GM11168 (cell line): ENCODE data around the gene INPP5D.

ENCODE experiments used
- in situ Hi-C: fragments of 300-500 bp; cut with MboI; formaldehyde crosslinking; loops from one replicate; pipeline ENCODE4 v1.12.0; 2022; ENCODE audit warnings: low sequenced_read_pairs; ENCODE audit not compliant: unreplicated experiment

Gene INPP5D

DNA sequence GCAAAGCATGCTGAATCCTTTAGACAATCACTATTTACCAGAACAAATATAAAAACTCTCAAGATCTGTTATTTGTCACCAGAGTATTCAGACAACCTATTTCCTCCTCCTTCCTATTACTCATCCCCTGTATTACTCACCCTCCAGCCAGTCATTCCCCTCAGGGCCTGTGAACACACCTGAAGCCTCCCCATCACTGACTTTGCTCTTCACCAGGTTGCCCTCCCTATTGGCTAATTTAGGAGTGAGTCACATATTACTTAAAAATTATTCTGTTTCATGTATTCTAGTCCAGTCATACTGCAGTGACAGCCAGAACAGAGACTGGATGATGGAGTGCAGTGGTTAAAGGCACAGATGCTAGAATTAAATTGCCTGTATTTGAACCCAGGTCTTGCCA, 187.6 kb downstream of the INPP5D start:
- in situ Hi-C loops: no loop called here

DNA sequence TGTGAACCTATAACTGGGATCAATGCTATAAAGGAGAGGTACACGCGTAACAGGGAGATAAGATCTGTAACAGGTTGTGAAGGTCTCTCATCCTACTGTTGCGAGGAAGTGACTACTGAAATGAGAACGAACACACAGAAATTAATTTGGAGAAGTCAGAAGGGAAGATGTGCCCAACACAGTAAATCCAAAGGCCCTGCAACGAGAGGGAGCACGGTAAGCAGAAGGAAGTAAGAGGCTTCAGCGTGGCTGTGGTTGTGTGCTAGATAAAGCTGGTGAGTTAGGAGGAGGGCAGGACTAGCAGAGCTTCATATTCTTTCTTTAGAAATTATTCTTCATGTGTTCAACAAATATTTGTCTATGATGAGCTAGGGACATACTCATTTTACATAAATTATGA, 188.9 kb downstream of the INPP5D start:
- in situ Hi-C loops: no loop called here

DNA sequence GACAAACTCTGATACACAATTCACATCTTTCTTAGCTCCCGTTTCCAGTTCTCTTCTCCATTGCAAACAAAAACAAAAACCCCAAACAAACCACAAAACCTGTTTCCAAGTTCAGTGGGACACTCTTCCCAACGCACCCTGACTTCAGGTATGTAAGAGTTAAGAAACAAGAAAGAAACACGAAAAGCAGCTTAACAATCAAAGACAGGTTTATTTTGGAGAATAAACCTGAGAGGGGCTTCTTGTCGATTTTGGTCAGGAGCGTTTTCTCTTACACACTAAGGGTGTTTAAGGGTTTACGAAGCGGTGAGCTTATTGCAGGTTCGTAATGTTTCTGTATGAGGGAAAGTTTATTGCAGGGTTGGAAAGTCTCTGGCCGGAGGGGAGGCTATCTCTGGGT, 190.4 kb downstream of the INPP5D start:
- in situ Hi-C loops: no loop called here

DNA sequence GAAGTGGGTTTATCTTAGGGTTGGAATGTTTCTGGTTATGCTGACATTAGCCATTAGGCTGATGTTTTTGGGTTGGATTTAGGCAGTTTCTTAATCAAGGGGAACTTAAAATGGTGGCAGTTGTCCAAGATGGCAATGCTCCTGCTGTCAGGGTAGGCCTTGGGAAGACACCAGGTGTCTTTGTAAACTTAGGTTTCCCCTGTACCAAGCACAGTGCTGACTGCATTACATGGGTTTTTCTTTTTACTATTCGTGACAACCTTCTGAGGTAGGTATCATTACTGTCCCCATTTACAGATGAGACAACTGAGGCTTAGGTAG, 190.8 kb downstream of the INPP5D start:
- in situ Hi-C loops: no loop called here

DNA sequence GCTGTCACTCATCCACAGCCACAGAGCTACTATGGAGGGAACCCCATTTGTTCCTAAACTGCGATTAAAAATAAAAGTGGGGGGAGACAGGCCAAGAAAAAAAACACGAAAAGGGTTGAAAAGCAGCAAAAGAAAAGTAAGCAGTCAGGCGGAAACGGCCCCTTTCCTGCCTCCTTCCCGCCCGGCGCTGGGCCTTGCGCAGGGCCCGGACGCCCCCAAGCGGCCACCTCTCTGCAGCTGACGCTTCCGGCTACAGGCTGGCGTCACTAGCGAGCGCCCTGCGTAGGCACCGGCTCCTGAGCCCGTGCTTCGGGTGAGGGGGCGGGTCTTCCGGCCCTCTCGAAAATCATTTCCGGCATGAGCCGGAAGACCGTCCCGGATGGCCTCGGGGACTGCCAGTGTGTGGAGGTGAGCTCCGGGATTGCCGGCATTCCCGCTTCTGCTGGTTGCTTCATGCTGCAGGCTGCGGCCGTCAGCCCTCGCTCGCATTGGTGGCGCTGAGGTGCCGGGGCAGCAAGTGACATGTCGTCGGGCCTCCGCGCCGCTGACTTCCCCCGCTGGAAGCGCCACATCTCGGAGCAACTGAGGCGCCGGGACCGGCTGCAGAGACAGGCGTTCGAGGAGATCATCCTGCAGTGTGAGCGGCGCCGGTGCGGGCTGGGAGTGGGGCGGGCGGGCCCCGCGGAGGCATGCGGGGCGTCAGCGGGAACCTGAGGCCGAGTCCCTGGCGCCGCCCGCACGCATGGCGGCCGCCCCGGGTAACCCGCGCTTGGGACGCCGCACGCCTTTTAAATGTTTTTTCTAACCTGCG, 191.4 kb downstream of the INPP5D start, which contains the start of gene ATG16L1:
ATG16L1 (plus strand) TSS at position 368 of the 811 bp plus-strand sequence; CDS start at position 523, 155 bp downstream.
- in situ Hi-C loops: no loop called here

DNA sequence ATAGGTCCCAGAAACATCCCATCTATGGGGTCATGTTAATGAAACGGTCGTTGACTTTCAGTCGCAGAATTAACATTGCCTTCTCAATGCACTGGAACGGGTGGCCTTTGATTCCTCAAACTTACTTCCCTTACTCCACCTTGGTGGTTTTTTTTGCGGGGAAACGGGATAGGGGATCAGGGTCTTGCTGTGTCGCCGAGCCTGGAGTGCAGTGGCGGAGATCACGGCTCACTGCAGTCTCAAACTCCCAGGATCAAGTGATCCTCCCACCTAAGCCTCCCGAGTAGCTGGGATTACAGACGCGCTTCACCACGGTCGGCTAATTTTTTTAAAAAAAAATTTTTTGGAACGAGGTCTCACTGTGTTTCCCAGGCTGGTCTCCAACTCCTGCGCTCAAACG, 192.1 kb downstream of the INPP5D start:
- in situ Hi-C loops: no loop called here

DNA sequence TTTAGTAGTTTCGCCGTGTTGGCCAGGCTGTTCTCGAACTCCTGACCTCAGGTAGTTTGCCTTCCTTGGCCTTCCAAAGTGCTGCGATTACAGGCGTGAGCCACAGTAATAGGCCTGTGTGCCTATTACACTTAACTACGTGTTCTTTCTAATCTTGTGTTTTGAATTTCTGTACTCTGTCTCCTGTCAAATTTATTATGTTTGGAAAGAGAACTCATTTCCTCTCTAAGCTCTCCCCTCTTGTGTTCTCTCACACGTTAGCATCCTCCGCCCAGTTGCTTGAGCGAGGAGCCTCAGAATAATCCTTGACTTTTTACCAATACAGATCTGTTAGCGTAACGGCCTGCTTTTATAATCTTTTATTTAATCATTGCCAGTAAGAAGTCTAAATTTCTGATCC, 195.0 kb downstream of the INPP5D start:
- in situ Hi-C loops: no loop called here

DNA sequence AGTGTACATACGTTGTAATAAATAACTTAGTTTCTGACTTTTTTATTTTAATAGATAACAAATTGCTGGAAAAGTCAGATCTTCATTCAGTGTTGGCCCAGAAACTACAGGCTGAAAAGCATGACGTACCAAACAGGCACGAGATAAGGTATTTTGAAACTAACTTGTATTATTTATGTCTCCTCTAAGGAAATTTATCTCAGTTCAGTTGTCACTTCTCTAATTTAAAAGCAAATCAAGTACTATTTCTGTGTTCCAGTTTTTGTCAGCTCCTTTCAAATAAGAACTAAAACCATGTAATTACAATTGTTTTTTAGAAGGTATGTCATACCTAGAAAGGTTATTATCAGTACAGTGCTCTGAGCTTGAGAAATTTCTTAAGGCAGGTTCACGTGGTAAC, 195.9 kb downstream of the INPP5D start:
- in situ Hi-C loops: no loop called here
